Measurements from ENCODE around the gene TET1.
"Not testable (repeated sequence)": the region's sequence is repeated elsewhere in the genome, so short reads cannot be mapped to it uniquely, and the experiment has no call there.

The TET1 gene

DNA sequence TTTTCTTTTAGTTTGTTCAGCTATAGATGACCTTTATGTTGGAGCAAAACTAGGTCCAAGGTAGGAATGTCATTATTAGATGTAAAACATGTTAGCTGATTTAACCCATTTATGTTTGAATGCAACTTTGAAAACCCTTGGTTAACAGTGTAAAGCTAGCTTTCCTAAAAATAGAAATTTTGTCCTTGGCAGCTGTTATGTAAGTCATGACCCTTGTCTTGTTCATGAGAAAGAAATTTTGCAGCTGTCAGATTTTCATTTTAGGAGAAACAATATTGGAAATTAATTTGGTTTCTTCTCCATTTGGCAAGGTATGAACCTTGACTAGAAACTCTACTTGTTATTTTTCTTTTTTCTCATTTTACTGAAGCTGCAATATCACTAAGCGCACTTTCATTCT, 137.0 kb downstream of the TET1 start:
- no peak overlapping the region for H3K27ac ChIP-seq (ENCODE audit: insufficient read depth in 1 of 2, low read depth in 1 of 2, low read length in 2 of 2, poor library complexity in 1 of 2, severe bottlenecking in 2 of 2)

DNA sequence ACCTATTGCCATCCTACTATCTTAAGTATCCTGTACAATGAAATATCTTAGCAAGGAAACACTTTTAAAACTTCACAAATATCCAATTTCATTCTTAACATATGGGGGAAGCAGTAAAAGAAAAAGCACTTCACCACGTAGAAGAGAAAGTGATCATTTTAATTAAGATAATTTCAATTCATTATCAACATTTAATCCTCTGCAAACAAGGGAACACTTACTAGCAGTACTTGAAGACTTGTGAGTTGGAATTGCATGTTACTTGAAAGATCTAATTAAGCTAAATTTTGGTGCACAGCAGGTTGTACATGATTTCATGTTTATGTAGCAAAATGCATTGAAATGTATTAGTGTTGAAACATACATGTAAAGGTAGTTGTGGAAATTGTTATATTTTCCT, 140.1 kb downstream of the TET1 start:
- POLR2A ChIA-PET, result no interaction called here
- CTCF ChIA-PET, result no interaction called here
- WGBS (ENCODE audit: insufficient coverage), result no CpG with 5 or more reads among the region's 1 CpG

More for the DNA sequence above, 137.0 kb downstream of the TET1 start:
- CTCF ChIA-PET, result interaction anchor here (1.3 kb wide), 1 partner anchor 146 kb away, joined by 4 read pairs; no protein-coding TSS in a partner anchor
- POLR2A ChIA-PET, result interaction anchor here (0.6 kb wide), 1 partner anchor 119 kb away, joined by 3 read pairs; no protein-coding TSS in a partner anchor
- no peak for DNase-seq
- no peaks in the 10 kb centered on the region for H3K9me3 ChIP-seq (ENCODE audit: control extremely low read depth in 1 of 5, control insufficient read depth in 4 of 5, insufficient read depth in 2 of 5, low read depth in 1 of 5, low read length in 4 of 5)
- WGBS (ENCODE audit: insufficient coverage), result 100% methylated on average over 1 of the region's 1 CpG
- no peak overlapping the region for H3K4me3 ChIP-seq (ENCODE audit: control insufficient read depth in 1 of 7, extremely low read depth in 1 of 7, insufficient read depth in 4 of 7, low read depth in 2 of 7, low read length in 6 of 7)
- H3K4me1 ChIP-seq (ENCODE audit: control extremely low read depth in 1 of 4, control insufficient read depth in 4 of 4, insufficient read depth in 4 of 4, low read length in 3 of 4), result no peaks in the 10 kb centered on the region
- H3K36me3 ChIP-seq (ENCODE audit: control insufficient read depth in 4 of 4, insufficient read depth in 4 of 4, low read length in 3 of 4), result no peaks in the 10 kb centered on the region
- no peaks in the 10 kb centered on the region for H3K27me3 ChIP-seq (replicated peaks in 2 of 5; ENCODE audit: control insufficient read depth in 4 of 5, insufficient read depth in 5 of 5, low read length in 4 of 5)

DNA sequence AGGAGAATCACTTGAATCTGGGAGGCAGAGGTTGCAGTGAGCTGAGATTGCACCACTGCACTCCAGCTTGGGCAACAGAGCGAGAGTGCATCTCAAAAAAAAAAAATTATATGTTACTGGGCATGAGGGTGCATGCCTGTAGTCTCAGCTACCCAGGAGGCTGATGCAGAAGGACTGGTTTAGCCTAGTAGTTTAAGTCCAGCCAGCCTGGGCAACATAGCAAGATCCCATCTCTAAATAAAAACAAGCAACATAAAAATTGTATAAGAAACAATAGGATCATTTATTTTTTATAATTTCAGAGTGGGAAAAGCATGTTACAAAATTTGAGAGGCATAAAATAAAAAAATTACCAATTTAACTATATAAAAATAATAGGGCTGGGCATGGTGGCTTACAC, 145.4 kb downstream of the TET1 start:
- POLR2A ChIA-PET, result no interaction called here
- H3K4me3 ChIP-seq (ENCODE audit: control insufficient read depth in 1 of 7, extremely low read depth in 1 of 7, insufficient read depth in 4 of 7, low read depth in 2 of 7, low read length in 6 of 7), result no peak overlapping the region
- no peaks in the 10 kb centered on the region for H3K9me3 ChIP-seq (ENCODE audit: control extremely low read depth in 1 of 5, control insufficient read depth in 4 of 5, insufficient read depth in 2 of 5, low read depth in 1 of 5, low read length in 4 of 5)
- DNase-seq, result no peak
- no CpG with 5 or more reads among the region's 1 CpG for WGBS (ENCODE audit: insufficient coverage)
- CTCF ChIA-PET, result interaction anchor here (0.6 kb wide), 1 partner anchor 9 kb away, joined by 3 read pairs; no protein-coding TSS in a partner anchor
- H3K27ac ChIP-seq (ENCODE audit: insufficient read depth in 1 of 2, low read depth in 1 of 2, low read length in 2 of 2, poor library complexity in 1 of 2, severe bottlenecking in 2 of 2), result no peak overlapping the region
- no peaks in the 10 kb centered on the region for H3K36me3 ChIP-seq (ENCODE audit: control insufficient read depth in 4 of 4, insufficient read depth in 4 of 4, low read length in 3 of 4)
- no peaks in the 10 kb centered on the region for H3K27me3 ChIP-seq (replicated peaks in 2 of 5; ENCODE audit: control insufficient read depth in 4 of 5, insufficient read depth in 5 of 5, low read length in 4 of 5)
- no peaks in the 10 kb centered on the region for H3K4me1 ChIP-seq (ENCODE audit: control extremely low read depth in 1 of 4, control insufficient read depth in 4 of 4, insufficient read depth in 4 of 4, low read length in 3 of 4)

More for the DNA sequence above, 140.1 kb downstream of the TET1 start:
- Histone ChIP-seq H3K36me3 (ENCODE audit: control insufficient read depth in 4 of 4, insufficient read depth in 4 of 4, low read length in 3 of 4) (no peaks in the 10 kb centered on the region), H3K4me1 (ENCODE audit: control extremely low read depth in 1 of 4, control insufficient read depth in 4 of 4, insufficient read depth in 4 of 4, low read length in 3 of 4) (no peaks in the 10 kb centered on the region), H3K27me3 (replicated peaks in 2 of 5; ENCODE audit: control insufficient read depth in 4 of 5, insufficient read depth in 5 of 5, low read length in 4 of 5) (no peaks in the 10 kb centered on the region), H3K4me3 (ENCODE audit: control insufficient read depth in 1 of 7, extremely low read depth in 1 of 7, insufficient read depth in 4 of 7, low read depth in 2 of 7, low read length in 6 of 7) (no peak overlapping the region), H3K9me3 (ENCODE audit: control extremely low read depth in 1 of 5, control insufficient read depth in 4 of 5, insufficient read depth in 2 of 5, low read depth in 1 of 5, low read length in 4 of 5) (no peaks in the 10 kb centered on the region), H3K27ac (ENCODE audit: insufficient read depth in 1 of 2, low read depth in 1 of 2, low read length in 2 of 2, poor library complexity in 1 of 2, severe bottlenecking in 2 of 2) (no peak overlapping the region)
- no peak for DNase-seq

DNA sequence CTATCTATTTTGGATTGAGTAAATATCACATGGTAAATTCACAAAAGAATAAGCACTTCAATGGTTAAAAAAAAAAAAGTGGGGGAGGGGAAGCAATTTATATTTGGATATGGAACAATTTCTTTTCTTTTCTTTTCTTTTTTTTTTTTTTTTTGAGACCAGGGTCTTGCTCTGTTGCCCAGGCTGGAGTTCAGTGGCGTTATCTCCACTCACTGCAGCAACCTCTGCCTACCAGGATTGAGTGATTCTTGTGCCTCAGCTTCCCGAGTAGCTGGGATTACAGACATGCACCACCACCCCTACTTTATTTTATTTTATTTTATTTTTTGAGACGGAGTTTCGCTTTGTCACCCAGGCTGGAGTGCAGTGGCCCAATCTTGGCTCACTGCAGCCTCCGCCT, 148.8 kb downstream of the TET1 start:
- H3K36me3 ChIP-seq (ENCODE audit: control insufficient read depth in 4 of 4, insufficient read depth in 4 of 4, low read length in 3 of 4); H3K4me1 ChIP-seq (ENCODE audit: control extremely low read depth in 1 of 4, control insufficient read depth in 4 of 4, insufficient read depth in 4 of 4, low read length in 3 of 4); H3K4me3 ChIP-seq (ENCODE audit: control insufficient read depth in 1 of 7, extremely low read depth in 1 of 7, insufficient read depth in 4 of 7, low read depth in 2 of 7, low read length in 6 of 7); H3K27ac ChIP-seq (ENCODE audit: insufficient read depth in 1 of 2, low read depth in 1 of 2, low read length in 2 of 2, poor library complexity in 1 of 2, severe bottlenecking in 2 of 2); H3K9me3 ChIP-seq (ENCODE audit: control extremely low read depth in 1 of 5, control insufficient read depth in 4 of 5, insufficient read depth in 2 of 5, low read depth in 1 of 5, low read length in 4 of 5); CTCF ChIA-PET; DNase-seq; H3K27me3 ChIP-seq (replicated peaks in 2 of 5; ENCODE audit: control insufficient read depth in 4 of 5, insufficient read depth in 5 of 5, low read length in 4 of 5): not testable (repeated sequence)
- 100% methylated on average over 3 of the region's 5 CpGs for WGBS (ENCODE audit: insufficient coverage)
- POLR2A ChIA-PET, result interaction anchor here (0.5 kb wide), 1 partner anchor 18 kb away, joined by 3 read pairs; no protein-coding TSS in a partner anchor

DNA sequence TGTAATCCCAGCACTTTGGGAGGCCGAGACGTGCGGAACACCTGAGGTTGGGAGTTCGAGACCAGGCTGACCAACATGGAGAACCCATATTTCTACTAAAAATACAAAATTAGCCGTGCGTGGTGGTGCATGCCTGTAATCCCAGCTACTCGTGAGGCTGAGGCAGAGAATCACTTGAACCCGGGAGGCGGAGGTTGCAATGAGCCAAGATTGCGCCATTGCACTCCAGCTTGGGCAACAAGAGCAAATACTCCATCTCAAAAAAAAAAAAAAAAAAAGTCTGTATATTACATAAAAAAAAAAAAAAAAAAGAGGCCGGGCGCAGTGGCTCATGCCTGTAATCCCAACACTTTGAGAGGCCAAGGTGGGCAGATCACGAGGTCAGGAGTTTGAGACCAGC, 152.9 kb downstream of the TET1 start:
- DNase-seq; H3K9me3 ChIP-seq (ENCODE audit: control extremely low read depth in 1 of 5, control insufficient read depth in 4 of 5, insufficient read depth in 2 of 5, low read depth in 1 of 5, low read length in 4 of 5); H3K4me3 ChIP-seq (ENCODE audit: control insufficient read depth in 1 of 7, extremely low read depth in 1 of 7, insufficient read depth in 4 of 7, low read depth in 2 of 7, low read length in 6 of 7); H3K27me3 ChIP-seq (replicated peaks in 2 of 5; ENCODE audit: control insufficient read depth in 4 of 5, insufficient read depth in 5 of 5, low read length in 4 of 5); H3K27ac ChIP-seq (ENCODE audit: insufficient read depth in 1 of 2, low read depth in 1 of 2, low read length in 2 of 2, poor library complexity in 1 of 2, severe bottlenecking in 2 of 2); H3K4me1 ChIP-seq (ENCODE audit: control extremely low read depth in 1 of 4, control insufficient read depth in 4 of 4, insufficient read depth in 4 of 4, low read length in 3 of 4); H3K36me3 ChIP-seq (ENCODE audit: control insufficient read depth in 4 of 4, insufficient read depth in 4 of 4, low read length in 3 of 4); CTCF ChIA-PET; POLR2A ChIA-PET: not testable (repeated sequence)
- 100% methylated on average over 1 of the region's 13 CpGs for WGBS (ENCODE audit: insufficient coverage)

DNA sequence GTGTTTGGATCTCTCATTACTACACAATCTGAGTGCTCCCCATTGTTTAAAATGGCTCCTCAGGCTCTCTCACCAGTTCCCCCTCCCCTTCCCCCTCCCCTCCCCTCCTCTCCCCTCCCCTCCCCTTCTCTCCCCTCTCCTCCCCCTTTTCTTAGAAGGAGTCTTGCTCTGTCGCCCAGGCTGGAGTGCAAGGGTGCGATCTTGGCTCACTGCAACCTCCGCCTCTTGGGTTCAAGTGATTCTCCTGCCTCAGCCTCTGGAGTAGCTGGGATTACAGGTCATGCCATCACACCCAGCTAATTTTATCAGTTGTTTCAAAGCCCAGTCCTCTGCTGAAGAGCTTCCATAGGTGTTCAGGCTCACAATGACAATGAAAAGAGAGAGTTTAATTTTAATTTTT, 157.3 kb downstream of the TET1 start:
- ChIA-PET POLR2A (no interaction called here), CTCF (no interaction called here)
- H3K4me1 ChIP-seq (ENCODE audit: control extremely low read depth in 1 of 4, control insufficient read depth in 4 of 4, insufficient read depth in 4 of 4, low read length in 3 of 4), result peaks cover 2 to 9% (median 7%) of the 10 kb centered on the region in 4 experiments
- no peaks in the 10 kb centered on the region for H3K9me3 ChIP-seq (ENCODE audit: control extremely low read depth in 1 of 5, control insufficient read depth in 4 of 5, insufficient read depth in 2 of 5, low read depth in 1 of 5, low read length in 4 of 5)
- no peak overlapping the region for H3K27ac ChIP-seq (ENCODE audit: insufficient read depth in 1 of 2, low read depth in 1 of 2, low read length in 2 of 2, poor library complexity in 1 of 2, severe bottlenecking in 2 of 2)
- no peaks in the 10 kb centered on the region for H3K36me3 ChIP-seq (ENCODE audit: control insufficient read depth in 4 of 4, insufficient read depth in 4 of 4, low read length in 3 of 4)
- H3K4me3 ChIP-seq (ENCODE audit: control insufficient read depth in 1 of 7, extremely low read depth in 1 of 7, insufficient read depth in 4 of 7, low read depth in 2 of 7, low read length in 6 of 7), result no peak overlapping the region
- DNase-seq, result no peak
- WGBS (ENCODE audit: insufficient coverage), result 100% methylated on average over 3 of the region's 3 CpGs
- H3K27me3 ChIP-seq (replicated peaks in 2 of 5; ENCODE audit: control insufficient read depth in 4 of 5, insufficient read depth in 5 of 5, low read length in 4 of 5), result no peaks in the 10 kb centered on the region

DNA sequence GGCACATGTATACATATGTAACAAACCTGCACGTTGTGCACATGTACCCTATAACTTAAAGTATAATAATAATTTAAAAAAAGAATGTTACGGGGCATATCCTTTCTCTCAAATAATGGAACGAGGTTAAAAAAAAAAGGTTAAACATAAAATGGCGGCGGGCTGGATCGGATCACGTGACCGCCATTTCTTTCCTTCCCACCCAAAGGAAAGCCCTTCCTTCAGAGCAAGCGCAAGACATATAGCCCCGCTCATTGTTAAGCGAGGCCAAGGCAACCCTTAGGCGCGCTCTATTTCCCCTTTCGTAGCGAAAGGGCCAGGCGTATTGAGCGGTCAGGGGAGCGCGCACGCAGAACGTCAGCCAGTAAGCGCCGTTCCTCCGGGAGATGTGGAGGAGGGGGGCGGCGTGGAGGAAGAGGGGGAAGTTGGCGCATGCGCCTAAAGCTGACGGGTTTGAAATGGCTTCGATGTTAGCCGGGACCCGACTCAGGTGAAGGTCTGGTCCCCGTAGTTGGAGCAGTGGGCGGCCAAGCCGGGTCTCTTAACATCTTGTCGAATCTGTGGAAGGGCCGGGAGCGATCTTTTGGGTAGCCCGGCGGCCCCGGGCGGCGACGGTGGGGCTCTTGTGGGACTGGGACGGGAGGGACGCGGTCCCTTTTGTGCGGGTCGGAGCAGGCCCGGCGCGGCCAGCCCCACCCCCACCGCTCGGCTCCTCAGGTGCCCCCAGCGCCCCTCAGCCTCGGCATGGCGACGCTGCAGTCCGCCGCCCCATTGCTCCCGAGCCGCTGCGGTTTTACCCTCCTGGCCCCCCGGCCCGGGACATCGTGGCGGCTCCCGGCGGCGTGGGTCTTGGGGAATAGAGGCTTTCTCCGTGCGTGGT, 160.9 kb downstream of the TET1 start, which contains the start of gene CCAR1:
Gene CCAR1, plus strand, starts transcription at position 447 of the 880 bp plus-strand sequence. CDS start 1,266 bp downstream, outside the sequence.
- Histone ChIP-seq H3K9me3 (ENCODE audit: control extremely low read depth in 1 of 5, control insufficient read depth in 4 of 5, insufficient read depth in 2 of 5, low read depth in 1 of 5, low read length in 4 of 5) (no peaks in the 10 kb centered on the region), H3K27ac (ENCODE audit: insufficient read depth in 1 of 2, low read depth in 1 of 2, low read length in 2 of 2, poor library complexity in 1 of 2, severe bottlenecking in 2 of 2) (peak within 1 kb of the TSS; percentile 90 to 98), H3K27me3 (replicated peaks in 2 of 5; ENCODE audit: control insufficient read depth in 4 of 5, insufficient read depth in 5 of 5, low read length in 4 of 5) (no peaks in the 10 kb centered on the region), H3K4me1 (ENCODE audit: control extremely low read depth in 1 of 4, control insufficient read depth in 4 of 4, insufficient read depth in 4 of 4, low read length in 3 of 4) (peaks cover 2 to 11% (median 10%) of the 10 kb centered on the region in 4 experiments), H3K36me3 (ENCODE audit: control insufficient read depth in 4 of 4, insufficient read depth in 4 of 4, low read length in 3 of 4) (peaks cover 8 to 19% (median 14%) of the 10 kb centered on the region in 4 experiments), H3K4me3 (ENCODE audit: control insufficient read depth in 1 of 7, extremely low read depth in 1 of 7, insufficient read depth in 4 of 7, low read depth in 2 of 7, low read length in 6 of 7) (peak within 1 kb of the TSS; percentile 85 to 97 (median 94))
- WGBS (ENCODE audit: insufficient coverage), result 0% methylated on average over 40 of the region's 72 CpGs
- CTCF ChIA-PET, result interaction anchor here (1.8 kb wide), 1 partner anchor 170 kb away, joined by 5 read pairs; no protein-coding TSS in a partner anchor
- POLR2A ChIA-PET, result interaction anchor here (0.9 kb wide), 1 partner anchor 14 kb away, joined by 3 read pairs; no protein-coding TSS in a partner anchor
- DNase-seq, result peak; percentile 99 to 100 (median 100)

Measured in common myeloid progenitor, CD34-positive (primary cell).